ENCODE data around the gene VAV3. TPM values are rescaled to one million over a fixed set of nuclear protein-coding genes. Genes with fewer than 3 reads are reported as not detected.

The VAV3 gene
- total and polyA plus RNA-seq, 11 donors = 0.57 to 8.3 (median 1.9) TPM

- no peak for TF ChIP-seq CTCF (IDR thresholded peaks at IDR 0.05)
- TF ChIP-seq POLR2A (IDR thresholded peaks at IDR 0.05) = no peak
- Histone ChIP-seq H3K36me3 (peaks cover 0 to 13% (median 0%) of the 10 kb centered on the region in 9 donors), H3K27ac (no peak overlapping the region), H3K9me3 (no peaks in the 10 kb centered on the region), H3K4me3 (no peak overlapping the region), H3K27me3 (no peaks in the 10 kb centered on the region), H3K4me1 (no peaks in the 10 kb centered on the region)
- intact Hi-C loops (cut with DNase I) = no loop called here
- no peak for DNase-seq
- no peak for ATAC-seq
- WGBS, 4 donors = 53 to 73% (median 67%) methylated on average over 1 of the region's 1 CpG
Measured at GRCh38 chr1:107643766-107644165, 321.2 kb downstream of the VAV3 start.

- H3K4me1 ChIP-seq = no peaks in the 10 kb centered on the region
- DNase-seq (no peak), ATAC-seq (no peak)
- 79 to 91% (median 83%) methylated on average over 7 of the region's 7 CpGs for WGBS, 4 donors
- H3K27me3 ChIP-seq = no peaks in the 10 kb centered on the region
- no peaks in the 10 kb centered on the region for H3K9me3 ChIP-seq
- H3K36me3 ChIP-seq = peaks cover 0 to 13% (median 0%) of the 10 kb centered on the region in 9 donors
- TF ChIP-seq POLR2A (IDR thresholded peaks at IDR 0.05) (no peak), CTCF (IDR thresholded peaks at IDR 0.05) (no peak)
- no peak overlapping the region for H3K4me3 ChIP-seq
- intact Hi-C loops (cut with DNase I) = no loop called here
- H3K27ac ChIP-seq = no peak overlapping the region
Measured at GRCh38 chr1:107640207-107640606, 324.8 kb downstream of the VAV3 start.

DNA sequence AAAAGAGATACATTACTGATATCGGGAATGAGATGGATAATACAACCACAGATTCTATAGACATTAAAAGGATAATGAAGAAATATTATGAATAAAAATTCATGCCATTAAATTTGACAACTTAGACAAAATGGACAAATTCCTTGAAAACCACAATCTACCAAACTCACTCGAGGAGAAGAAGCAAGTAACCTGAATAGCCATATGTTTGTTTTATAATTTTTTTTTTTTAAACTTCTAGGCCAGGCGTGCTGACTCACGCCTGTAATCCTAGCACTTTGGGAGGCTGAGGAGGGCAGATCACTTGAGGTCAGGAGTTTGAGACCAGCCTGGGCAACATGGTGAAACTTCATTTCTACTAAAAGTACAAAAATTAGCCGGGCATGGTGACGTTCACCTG is 327.9 kb downstream of the VAV3 start:
- ATAC-seq = no peak
- DNase-seq = no peak
- peaks cover 0 to 6% (median 0%) of the 10 kb centered on the region in 9 donors for H3K36me3 ChIP-seq
- H3K4me3 ChIP-seq = no peak overlapping the region
- intact Hi-C loops (cut with DNase I) = no loop called here
- H3K9me3 ChIP-seq = no peaks in the 10 kb centered on the region
- 91 to 94% (median 93%) methylated on average over 5 to 6 of the region's 6 CpGs for WGBS, 4 donors
- no peaks in the 10 kb centered on the region for H3K27me3 ChIP-seq
- no peaks in the 10 kb centered on the region for H3K4me1 ChIP-seq
- H3K27ac ChIP-seq = no peak overlapping the region
- no peak for TF ChIP-seq POLR2A (IDR thresholded peaks at IDR 0.05)

DNA sequence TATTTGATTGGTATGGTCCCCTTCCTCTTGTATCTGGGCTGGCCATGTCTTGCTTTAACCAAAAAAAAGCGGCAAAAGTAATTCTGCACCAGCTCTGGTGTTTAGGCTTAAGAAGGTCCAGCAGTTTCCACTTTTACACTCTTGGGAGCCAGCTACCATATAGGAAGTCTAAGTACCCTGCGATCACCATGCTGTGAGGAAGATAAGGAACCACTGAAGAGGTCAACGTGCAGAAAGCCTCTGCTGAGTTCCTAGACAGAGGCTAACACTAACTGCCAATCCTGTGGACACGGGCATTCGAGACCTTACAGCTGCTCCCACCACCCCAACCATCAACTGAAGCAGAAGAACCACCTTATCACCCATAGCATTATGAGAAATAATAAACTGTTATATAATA is 331.4 kb downstream of the VAV3 start:
- no peak overlapping the region for H3K4me3 ChIP-seq
- no peak for DNase-seq
- H3K27me3 ChIP-seq = no peaks in the 10 kb centered on the region
- ATAC-seq = no peak
- 66 to 79% (median 74%) methylated on average over 5 of the region's 5 CpGs for WGBS, 4 donors
- TF ChIP-seq POLR2A (IDR thresholded peaks at IDR 0.05) (no peak), CTCF (IDR thresholded peaks at IDR 0.05) (no peak)
- H3K36me3 ChIP-seq = no peaks in the 10 kb centered on the region
- no peaks in the 10 kb centered on the region for H3K9me3 ChIP-seq
- intact Hi-C loops (cut with DNase I) = no loop called here
- H3K27ac ChIP-seq = no peak overlapping the region
- H3K4me1 ChIP-seq = no peaks in the 10 kb centered on the region

DNA sequence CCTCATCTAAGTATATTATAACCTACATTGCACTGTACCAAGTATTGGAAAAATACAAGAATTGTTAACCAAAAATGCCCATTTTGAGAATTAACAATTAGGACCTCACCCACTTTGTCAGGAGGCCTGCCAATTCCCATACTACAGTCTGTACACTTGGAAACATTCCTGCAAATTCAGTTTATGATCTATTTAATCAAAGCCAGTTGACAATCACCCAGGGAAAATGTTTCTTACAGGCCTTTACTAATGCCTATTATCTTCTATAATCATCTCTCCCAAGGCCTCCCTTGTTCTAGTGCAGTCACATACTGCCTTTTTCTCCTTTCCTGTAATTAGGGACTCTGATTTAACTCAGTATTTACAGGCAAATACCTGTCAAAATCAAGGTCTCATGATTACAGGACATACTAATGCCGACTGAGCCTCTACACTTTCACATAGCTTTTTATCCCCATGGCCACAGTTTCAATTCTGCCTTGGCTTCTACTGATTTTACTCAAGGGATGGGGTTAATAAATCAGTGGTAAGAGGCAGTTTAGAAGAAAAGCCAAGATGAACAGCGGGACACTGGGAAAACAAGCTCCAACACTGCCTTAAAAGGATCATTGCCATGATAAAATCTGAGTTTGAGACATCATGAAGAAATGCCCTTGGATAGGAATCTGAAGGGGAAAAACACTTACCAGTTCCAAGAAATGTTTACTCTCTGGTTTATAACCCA is 338.7 kb downstream of the VAV3 start:
- no peak overlapping the region for H3K4me3 ChIP-seq
- no peak for TF ChIP-seq CTCF (IDR thresholded peaks at IDR 0.05)
- no peak for TF ChIP-seq POLR2A (IDR thresholded peaks at IDR 0.05)
- no peak for ATAC-seq
- no peaks in the 10 kb centered on the region for H3K9me3 ChIP-seq
- intact Hi-C loops (cut with DNase I) = no loop called here
- H3K27me3 ChIP-seq = no peaks in the 10 kb centered on the region
- H3K4me1 ChIP-seq = no peaks in the 10 kb centered on the region
- no peak for DNase-seq
- H3K36me3 ChIP-seq = no peaks in the 10 kb centered on the region
- peak overlapping the region in 1 of 12 donors; percentile 34 for H3K27ac ChIP-seq
- WGBS, 4 donors = 82 to 94% (median 88%) methylated on average over 2 of the region's 2 CpGs

Measured in heart left ventricle (tissue), 16 donors.